HG03097 (cell line): ENCODE results near the gene COL6A1.
"Not testable (repeated sequence)": the region's sequence is repeated elsewhere in the genome, so short reads cannot be mapped to it uniquely, and the experiment has no call there.

Experiments used
- ATAC-seq: cut with Tn5 transposase; IDR thresholded peaks from one replicate; pipeline ENCODE4 v1.9.1; 2021; ENCODE audit not compliant: unreplicated experiment, low FRiP score

Gene COL6A1

DNA sequence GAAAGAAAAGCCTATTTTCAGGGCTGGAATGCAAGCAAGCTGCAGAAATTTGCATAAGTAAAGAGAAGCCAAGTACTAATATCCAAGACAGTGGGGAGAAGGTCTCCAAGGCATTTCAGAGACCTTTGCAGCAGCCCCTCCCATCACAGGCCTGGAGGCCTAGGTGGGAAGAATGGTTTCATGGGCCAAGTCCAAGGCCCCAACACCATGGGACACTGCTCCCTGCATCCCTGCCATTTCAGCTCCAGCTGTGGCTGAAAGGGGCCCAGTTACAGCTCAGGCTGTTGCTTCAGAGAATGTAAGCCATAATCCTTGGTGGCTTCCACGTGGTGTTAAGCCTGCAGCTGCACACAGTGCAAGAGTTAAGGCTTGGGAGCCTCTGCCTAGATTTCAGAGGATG is 16.9 kb upstream of the COL6A1 start:
- no peak for ATAC-seq

DNA sequence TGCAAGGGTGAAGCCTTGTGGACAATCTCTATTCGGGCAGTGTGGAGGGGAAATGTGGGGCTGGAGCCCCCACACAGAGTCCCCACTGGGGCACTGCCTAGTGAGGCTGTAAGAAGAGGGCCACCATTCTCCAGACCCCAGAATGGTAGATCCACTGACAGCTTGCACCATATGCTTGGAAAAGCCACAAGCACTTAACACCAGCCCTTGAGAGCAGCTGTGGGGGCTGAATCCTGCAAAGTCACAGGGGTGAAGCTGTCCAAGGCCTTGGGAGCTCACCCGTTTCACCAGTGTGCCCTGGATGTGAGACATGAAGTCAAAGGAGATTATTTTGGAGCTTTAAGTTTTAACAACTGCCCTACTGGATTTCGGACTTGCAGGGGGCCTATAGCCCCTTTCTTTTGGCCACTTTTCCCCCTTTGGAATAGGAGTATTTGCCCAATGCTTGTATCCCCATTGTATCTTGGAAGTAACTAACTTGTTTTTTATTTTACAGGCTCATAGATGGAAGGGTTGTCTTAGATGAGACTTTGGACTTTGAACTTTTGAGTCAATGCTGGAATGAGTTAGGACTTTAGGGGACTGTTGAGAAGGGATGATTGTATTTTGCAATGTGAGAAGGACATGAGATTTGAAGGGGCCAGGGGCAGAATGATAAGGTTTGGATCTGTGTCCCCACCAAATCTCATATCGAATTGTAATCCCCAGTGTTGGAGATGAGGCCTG is 16.3 kb upstream of the COL6A1 start:
- no peak for ATAC-seq

DNA sequence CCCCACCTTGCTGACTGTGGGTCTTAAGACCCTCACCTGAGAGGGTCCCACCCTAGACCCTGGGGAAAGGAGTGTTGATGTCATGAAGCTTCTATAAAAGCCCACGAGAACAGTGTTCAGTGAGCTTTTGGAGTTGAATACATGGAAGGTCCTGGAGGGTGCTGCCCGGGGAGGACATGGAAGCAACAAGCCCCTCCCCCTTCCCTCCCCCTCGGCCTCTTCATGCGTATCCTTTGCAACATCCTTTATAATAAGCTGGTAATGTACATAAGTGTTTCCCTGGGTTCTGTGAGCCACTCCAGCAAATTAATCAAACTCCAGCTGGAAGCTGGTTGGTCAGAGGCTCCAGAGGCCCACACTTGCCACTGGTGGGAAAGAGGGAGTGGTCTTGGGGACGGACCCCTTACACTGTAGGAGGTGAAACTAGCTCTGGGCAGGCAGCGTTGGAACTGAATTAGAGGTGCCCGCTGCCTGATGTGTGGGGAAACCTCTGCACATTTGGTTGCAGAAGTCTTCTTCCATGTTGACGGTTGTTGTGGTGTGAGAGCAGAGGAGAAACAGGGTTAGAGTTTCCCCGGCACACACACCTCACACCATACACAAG is 14.7 kb upstream of the COL6A1 start:
- no peak for ATAC-seq

DNA sequence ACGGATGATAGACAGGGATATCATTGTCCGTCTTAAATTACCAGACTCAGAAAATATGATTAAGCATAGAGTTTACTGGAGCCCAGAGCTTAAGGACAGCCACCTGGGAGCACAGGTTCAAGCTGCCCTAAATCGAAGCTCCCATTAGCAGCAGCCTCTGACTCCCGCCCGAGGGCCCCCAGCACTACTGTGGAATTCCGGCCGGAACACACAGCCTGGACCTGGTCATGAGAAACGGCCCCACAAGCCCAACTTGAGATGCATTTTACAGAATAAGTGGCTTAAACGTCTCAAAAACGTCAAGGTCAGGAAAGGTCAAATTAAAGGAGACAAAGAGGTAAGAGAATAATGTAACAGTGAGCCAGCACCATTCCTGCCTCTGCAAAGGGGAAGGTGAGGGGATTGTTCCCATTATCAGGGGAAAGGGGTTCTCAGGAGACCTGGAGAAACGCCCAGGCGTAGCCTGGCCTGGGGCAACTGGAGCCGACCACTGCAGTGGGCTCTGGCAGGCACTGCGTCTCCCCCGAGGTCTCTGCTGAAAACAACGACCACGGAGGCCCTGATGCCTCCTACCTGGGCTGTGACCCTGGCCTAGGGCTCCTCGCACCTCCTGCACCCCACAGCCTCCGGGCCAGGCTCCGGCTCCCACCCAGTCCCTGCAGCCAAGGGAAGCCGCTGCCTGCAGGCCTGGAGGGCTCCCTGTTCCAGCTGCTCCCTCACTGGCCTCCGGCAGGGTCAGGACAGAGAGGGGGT is 11.5 kb upstream of the COL6A1 start:
- ATAC-seq, result no peak

DNA sequence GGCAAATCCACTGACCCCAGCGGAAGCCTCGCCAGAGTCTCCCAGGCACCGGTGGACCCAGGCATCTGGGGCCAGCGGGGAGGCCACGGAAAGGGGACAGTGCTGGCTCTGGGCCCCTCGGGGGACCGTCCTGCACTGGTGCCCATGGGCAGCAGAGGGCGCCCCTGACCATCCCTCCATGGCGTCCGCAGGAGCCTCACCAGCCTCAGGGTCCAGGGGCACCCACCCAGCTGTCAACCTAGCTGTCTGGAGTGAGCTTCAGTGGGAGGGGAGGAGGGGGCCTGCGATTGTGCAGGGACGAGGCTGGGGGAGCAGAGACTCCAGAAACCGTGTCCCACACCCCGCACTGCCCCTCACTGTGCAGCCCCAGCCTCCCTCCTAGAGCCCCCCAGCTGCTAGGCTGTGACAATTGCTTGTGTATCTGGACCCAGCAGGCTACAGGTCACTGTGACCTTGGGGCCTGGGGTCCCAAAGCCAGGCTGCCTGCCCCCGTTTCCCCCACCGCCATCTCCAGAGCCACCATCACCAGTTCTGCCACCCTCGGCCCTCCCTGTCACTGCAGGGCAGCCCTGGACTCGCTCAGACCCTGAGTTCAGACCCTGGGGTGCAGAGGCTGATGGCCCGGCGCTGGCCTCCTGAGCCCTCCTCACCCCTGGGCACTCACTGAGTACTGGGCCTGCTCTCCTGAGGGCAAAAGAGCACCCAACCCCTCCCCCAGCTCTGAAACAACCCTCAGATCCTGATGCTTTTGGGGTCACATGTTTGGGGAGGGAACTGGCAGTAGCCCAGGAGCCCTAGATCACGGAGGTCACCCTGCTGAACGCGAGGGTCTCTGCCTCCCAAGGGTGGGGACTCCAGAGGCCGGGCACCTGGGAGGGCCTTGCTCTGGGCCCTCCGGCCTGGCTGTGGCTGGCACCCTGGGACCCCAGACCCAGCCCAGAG is 10.6 kb upstream of the COL6A1 start:
- no peak for ATAC-seq

DNA sequence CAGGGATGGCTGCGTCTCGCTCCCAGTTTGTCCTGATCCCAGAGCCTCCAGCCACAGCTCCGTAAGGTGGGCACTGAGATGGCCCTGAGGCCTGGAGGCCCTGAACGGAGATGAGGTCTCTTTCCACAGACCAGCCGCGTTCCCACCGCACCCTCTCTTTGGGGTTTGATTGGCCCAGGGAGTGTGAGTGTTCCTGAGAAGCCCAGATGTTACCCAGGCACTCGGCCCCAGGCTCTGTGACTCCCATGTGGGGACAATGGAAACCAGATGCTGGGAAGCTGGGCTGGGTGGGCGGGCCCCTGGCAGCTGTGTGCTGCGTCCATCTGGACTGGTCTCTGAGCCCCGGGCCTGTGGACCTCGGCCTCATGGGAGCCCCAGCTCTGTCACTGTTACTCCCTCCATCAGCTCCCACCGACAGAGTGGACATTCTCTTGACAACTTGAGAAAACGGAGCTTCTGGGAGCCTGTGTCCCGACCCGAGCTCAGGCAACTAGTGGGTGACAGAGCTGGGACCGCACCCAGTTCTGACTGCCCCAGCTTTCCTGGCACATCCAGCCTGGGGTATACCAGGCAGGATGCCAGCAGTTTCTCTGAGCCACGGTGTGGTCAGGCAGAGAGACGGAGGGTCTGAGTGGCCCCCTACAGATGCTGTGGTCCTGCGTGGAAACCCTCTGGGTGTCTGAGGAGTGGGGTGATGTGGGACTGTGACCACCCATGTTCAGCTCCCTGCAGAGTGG is 9.8 kb upstream of the COL6A1 start:
- ATAC-seq, result no peak

DNA sequence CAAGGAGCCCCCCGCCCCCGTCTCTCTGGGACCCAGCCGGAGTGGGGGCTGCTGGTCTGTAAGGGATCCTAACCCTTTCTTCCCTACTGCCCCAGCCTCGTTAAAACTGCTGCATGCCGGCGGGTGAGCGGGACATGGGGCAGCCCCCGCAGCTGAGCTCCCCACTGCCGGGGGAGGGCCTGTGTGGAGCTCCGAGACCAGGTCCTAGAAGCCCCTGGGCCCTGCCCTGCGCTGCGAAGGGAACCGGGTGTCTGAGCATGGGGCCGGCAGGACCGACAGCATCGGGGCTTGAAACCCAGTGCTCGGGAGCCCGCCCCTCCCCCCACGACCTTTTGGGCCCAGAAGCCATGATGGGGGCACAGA is 9.2 kb upstream of the COL6A1 start:
- no peak for ATAC-seq

DNA sequence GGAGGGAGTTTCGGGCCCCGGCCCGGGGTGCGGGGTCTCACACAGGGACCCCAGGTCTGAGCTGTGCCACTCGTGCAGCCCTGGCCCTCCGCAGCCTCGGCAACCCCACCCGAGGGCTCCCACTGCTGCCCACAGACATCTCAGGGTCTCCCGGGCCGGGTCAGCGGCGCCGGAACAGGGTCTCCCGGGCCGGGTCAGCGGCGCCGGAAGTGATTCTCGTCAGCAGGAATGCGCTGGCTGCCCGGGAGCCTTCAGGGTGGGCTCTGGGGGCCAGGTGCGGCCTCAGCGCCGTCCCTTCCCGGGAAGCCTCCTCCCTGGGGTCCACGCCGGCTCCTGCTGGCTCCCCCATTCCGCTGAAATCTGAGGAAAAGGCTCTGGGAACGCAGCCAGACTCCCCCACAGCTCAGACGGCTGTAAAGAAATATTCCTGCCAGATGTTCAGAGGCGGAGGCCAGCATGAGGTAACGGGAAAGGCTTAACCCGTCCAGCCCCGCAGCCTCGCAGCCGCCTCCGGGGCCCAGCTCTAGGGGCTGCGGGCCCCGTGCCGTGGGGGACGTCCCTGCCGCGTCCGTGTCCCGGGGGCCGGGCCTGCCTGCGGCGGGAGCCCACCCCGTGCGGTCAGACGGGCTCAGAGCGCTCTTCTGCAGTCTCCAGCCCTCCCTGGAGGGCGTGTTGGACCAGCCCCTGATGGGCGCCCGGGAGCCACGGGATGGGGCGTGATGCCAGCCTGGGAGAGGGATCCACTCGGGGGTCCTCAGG is 8.7 kb upstream of the COL6A1 start:
- ATAC-seq, result no peak

DNA sequence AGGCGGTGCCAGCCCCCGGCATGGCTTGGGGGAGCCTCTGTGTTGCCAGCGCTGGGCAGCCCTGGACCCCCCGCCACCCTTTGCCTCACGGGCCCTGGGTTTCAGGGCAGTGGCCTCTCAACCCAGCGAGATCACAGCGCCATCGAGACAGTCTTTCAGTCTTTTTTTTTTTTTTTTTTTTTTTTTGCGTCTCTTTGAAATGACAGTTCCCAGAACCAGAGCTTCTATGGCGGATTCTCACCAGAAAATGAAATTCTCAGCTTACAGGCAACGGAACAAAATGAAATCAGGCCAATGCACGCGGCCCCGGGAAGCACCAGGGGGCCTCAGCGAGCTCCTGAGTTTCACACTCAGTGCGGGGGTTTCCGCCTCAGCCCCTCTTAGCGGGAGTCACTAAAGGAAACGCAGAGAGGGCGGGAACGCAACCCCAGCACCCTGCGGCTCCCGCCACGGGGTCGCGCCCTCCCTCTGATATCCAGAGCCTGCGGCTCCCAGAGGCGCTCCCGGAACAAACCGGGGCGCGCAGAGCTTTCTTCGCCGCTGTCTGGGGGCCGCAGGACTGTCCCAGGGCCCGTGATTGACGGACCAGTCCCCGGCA is 8.0 kb upstream of the COL6A1 start:
- peak; percentile 67 for ATAC-seq

DNA sequence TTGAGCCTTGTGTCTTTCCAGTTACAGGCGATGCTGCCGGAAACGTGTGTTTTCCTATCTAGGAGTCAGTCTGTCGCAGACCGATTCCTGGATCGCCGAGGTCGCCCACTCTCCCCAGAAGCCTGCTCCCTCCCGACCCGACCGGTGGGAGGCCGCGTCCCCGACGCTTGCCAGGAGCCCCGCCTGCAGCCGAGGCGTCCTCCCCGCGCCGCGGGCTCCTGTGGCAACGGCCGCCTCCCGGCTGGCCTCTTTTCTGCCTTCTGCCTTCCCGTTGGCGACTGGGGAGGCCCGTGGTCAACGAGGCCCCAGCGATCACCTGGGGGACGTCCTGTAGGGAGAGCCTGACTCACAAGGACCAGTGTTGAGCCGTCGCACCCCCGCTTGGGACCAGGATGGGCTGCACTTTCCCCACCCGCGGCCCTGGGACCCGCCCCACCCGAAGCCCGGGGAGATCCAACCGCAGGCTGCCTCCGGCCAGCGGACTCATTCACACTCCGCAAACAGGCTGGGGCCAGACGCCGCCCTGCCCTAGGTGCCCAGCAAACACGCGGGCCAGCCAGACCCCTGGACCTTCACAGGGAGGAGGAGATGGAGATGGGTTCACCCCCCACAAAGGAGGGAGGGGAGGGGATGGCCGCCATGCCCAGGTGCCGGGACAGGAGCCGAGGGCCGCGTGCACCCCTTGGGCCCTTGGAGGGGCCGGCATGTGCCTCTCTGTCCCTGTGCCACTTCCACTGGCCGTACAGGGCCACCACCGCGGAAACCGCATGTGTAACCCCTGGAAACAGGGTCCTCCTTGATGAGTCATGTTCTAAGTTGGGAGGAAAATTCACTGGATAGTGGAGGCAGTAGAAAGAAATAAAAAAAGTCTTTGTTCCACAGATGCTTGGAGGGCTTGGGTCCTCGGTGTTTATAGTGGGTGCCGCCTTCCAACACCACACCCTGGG is 7.2 kb upstream of the COL6A1 start:
- no peak for ATAC-seq

DNA sequence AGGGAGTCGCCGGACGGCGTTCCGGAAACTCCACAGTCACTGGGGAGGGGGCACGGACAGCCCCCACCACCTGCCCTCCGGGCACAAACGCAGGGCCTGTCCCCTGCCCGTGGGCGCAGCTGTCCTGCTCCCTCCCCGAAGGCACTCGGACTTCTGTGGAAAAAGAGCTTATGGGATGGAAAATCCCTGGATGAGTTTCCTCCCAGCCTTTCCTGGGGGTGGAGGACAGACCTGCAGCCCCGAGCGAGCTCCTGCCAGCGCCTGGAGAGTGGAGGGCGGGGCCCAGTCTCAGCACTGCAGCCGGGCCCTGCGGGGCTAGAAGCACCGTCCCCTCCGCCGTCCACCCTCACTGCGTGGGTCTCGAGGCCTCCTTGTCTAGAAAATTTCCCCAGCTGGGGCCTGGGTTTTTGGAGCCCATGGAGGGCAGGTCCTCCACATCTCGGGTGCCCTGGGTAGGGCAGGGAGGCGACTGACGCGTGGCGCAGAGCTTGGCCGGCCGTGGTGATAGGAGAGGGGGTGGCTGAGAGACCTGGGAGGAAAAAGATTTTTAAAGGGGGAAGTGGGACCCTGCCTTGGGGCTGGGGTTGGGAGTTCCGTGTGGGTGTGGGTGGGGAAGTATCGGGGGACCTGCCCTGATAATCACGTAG is 6.4 kb upstream of the COL6A1 start:
- no peak for ATAC-seq

DNA sequence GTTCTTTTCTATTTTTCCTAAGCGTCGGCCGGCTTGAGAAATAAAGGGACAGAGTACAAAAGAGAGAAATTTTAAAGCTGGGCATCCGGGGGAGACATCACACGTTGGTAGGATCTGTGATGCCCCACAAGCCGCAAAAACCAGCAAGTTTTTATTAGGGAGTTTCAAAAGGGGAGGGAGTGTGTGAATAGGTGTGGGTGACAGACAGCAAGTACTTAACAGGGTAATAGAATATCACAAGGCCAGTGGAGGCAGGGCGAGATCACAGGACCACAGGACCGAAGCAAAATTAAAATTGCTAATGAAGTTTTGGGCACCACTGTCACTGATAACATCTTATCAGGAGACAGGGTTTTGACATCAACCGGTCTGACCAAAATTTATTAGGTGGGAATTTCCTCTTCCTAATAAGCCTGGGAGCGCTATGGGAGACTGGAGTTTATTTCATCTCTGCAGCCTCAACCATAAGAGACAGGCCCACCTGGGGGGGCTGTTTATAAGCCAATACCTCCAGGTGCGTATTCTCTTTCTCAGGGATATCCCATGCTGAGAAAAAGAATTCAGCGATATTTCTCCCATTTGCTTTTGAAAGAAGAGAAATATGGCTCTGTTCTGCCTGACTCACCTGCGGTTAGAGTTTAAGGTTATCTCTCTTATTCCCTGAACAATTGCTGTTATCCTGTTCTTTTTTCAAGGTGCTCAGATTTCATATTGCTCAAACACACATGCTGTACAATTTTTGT is 5.7 kb upstream of the COL6A1 start:
- not testable (repeated sequence) for ATAC-seq

DNA sequence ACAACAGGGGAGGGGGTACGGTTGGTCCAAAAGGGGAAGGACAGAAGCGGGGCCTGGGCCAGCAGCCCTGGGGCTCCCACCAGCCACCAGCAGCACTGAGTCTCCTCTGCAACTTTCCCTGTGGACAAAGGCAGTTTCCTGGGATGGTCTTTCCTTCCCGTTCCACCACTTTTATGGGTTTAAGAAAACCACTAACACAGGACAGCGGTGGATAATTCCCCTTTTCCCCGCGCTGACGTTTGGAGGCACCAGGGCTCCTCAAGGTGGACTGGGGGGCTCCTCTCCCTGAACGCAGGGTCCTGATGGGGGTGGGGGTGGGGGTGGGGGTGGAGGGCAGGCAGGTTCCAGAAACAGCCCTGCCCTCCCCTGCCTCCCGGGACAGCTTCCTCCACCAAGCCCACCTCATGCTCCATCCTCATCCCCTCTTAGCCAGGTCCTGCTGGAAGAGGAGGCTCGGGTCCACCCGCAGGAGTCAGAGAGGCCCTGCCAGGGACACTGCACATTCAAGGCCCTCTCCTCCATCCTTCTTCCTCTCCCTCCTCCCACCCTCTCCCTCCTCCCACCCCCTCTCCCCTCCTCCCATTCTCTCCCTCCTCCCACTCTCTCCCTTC is 4.8 kb upstream of the COL6A1 start:
- no peak for ATAC-seq

DNA sequence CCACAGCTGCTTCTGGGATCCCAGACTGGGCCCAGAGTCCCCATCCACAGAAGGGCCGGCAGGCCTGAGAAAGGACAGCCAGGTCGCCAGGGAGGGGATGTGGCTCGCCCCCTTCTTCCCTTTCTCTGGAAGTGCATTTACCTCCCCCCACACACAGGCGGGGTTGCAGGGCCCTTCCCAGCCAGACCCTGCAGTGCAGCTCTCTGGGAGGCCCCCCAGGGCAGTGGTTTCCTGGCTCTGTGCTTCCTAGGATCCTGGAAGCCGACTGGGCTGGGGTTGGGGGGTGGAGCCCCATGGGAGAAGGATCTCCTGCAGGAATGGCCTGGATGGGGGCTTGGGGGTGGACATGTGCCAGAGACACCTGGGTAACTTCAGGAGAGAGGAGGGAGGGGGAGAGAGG is 4.2 kb upstream of the COL6A1 start:
- ATAC-seq, result no peak

DNA sequence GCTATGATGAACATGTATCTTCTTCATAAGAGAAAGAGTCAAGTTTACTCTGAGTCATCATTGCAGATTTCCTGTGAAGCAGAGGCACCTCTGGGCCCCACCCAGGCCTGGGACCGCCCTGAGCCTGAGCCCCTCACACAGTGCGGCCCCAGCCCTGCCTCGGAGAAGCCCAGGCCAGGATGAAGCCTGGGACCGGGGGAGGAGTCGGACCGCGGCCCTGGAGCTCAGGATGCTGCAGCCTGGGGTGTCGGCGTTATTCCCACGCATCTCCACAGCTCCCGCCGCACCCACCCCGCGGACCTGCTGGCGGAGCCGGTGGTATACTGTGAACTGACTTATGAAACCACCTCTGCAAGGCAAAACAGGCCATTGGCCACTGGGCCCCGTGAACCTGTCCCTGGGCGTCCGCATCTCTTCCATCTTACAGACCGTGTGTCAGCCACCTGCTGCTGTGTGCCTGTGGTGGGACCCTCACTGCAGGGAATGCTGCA is 2.4 kb upstream of the COL6A1 start:
- no peak for ATAC-seq

DNA sequence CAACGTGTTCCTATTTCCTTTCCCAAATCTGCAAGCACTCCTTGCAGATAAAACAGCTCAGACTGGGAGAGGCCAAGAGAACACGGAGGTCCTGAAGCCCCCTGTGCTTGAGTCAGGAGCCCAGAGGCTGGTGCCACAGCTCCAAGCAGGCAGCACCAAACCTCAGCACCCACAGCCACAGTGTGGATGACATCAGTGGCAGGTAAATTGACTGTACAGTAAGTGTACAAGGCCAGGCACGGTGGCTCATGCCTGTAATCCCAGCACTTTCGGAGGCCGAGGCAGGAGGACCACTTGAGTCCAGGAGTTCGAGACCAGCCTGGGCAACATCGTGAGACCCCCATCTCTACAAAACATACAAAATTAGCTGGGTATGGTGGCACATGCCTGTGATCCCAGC is 1.9 kb upstream of the COL6A1 start:
- no peak for ATAC-seq
